Measurements from ENCODE around the gene CLIP2. TPM values are rescaled to one million over a fixed set of nuclear protein-coding genes. Genes with fewer than 3 reads are reported as not detected.

The CLIP2 gene
- polyA plus RNA-seq, 1 donor from 2014 or later = 25.7 TPM

- Histone ChIP-seq H3K4me2 (ENCODE audit: low read length) (no peak overlapping the region), H3K36me3 (ENCODE audit: insufficient read depth, low read length) (no peaks in the 10 kb centered on the region), H3K9me2 (ENCODE audit: insufficient read depth, low read length) (no peaks in the 10 kb centered on the region), H3K9ac (ENCODE audit: low read length) (no peak overlapping the region), H2AFZ (ENCODE audit: low read depth, low read length) (no peak overlapping the region), H3K27ac (ENCODE audit: low read length) (no peak overlapping the region), H4K20me1 (ENCODE audit: insufficient read depth) (peaks cover 26% of the 10 kb centered on the region), H3F3A (ENCODE audit: insufficient read depth, low read length, poor library complexity, severe bottlenecking) (no peaks in the 10 kb centered on the region), H3K79me2 (replicated peaks; ENCODE audit: insufficient read depth, low read length) (peaks cover 81% of the 10 kb centered on the region), H3K27me3 (ENCODE audit: insufficient read depth, low read depth, low read length) (no peaks in the 10 kb centered on the region), H3K4me3 (ENCODE audit: low read length) (no peak overlapping the region), H3K9me3 (ENCODE audit: low read length) (no peaks in the 10 kb centered on the region)
- TF ChIP-seq SMC3 (conservative IDR thresholded peaks at IDR 0.05; ENCODE audit: poor library complexity) (no peak), RAD21 (conservative IDR thresholded peaks at IDR 0.05) (no peak), TAF1 (IDR thresholded peaks at IDR 0.05; ENCODE audit: low read depth) (no peak), POLR2AphosphoS5 (IDR thresholded peaks at IDR 0.05) (no peak)
Measured at GRCh38 chr7:74294191-74294998, 5.2 kb downstream of the CLIP2 start.

GRCh38 chr7:74297516-74298233 lies 8.5 kb downstream of the CLIP2 start:
- peaks cover 59% of the 10 kb centered on the region for H3K79me2 ChIP-seq (replicated peaks; ENCODE audit: insufficient read depth, low read length)
- no peak overlapping the region for H3K27ac ChIP-seq (ENCODE audit: low read length)

GRCh38 chr7:74299401-74299800 lies 10.2 kb downstream of the CLIP2 start:
- no peak overlapping the region for H3K4me3 ChIP-seq (ENCODE audit: low read length)
- H3K27me3 ChIP-seq (ENCODE audit: insufficient read depth, low read depth, low read length) = no peaks in the 10 kb centered on the region
- no peaks in the 10 kb centered on the region for H3K9me3 ChIP-seq (ENCODE audit: low read length)
- no peaks in the 10 kb centered on the region for H3K36me3 ChIP-seq (ENCODE audit: insufficient read depth, low read length)
- H3K27ac ChIP-seq (ENCODE audit: low read length) = no peak overlapping the region
- H3K9me2 ChIP-seq (ENCODE audit: insufficient read depth, low read length) = no peaks in the 10 kb centered on the region
- H3K4me2 ChIP-seq (ENCODE audit: low read length) = no peak overlapping the region
- TF ChIP-seq EP300 (conservative IDR thresholded peaks at IDR 0.05; ENCODE audit: poor library complexity, severe bottlenecking) (no peak), RAD21 (conservative IDR thresholded peaks at IDR 0.05) (no peak), POLR2AphosphoS5 (IDR thresholded peaks at IDR 0.05) (no peak), SMC3 (conservative IDR thresholded peaks at IDR 0.05; ENCODE audit: poor library complexity) (no peak), MXI1 (conservative IDR thresholded peaks at IDR 0.05; ENCODE audit: poor library complexity, severe bottlenecking) (no peak)
- TF ChIP-seq, protein P1, sequence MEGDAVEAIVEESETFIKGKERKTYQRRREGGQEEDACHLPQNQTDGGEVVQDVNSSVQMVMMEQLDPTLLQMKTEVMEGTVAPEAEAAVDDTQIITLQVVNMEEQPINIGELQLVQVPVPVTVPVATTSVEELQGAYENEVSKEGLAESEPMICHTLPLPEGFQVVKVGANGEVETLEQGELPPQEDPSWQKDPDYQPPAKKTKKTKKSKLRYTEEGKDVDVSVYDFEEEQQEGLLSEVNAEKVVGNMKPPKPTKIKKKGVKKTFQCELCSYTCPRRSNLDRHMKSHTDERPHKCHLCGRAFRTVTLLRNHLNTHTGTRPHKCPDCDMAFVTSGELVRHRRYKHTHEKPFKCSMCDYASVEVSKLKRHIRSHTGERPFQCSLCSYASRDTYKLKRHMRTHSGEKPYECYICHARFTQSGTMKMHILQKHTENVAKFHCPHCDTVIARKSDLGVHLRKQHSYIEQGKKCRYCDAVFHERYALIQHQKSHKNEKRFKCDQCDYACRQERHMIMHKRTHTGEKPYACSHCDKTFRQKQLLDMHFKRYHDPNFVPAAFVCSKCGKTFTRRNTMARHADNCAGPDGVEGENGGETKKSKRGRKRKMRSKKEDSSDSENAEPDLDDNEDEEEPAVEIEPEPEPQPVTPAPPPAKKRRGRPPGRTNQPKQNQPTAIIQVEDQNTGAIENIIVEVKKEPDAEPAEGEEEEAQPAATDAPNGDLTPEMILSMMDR (IDR thresholded peaks at IDR 0.05; ENCODE audit: poor library complexity, severe bottlenecking) = no peak
- H4K20me1 ChIP-seq (ENCODE audit: insufficient read depth) = peaks cover under 1% of the 10 kb centered on the region
- H3F3A ChIP-seq (ENCODE audit: insufficient read depth, low read length, poor library complexity, severe bottlenecking) = no peaks in the 10 kb centered on the region
- peaks cover 52% of the 10 kb centered on the region for H3K79me2 ChIP-seq (replicated peaks; ENCODE audit: insufficient read depth, low read length)
- no peak overlapping the region for H2AFZ ChIP-seq (ENCODE audit: low read depth, low read length)
- no peak overlapping the region for H3K9ac ChIP-seq (ENCODE audit: low read length)

More at GRCh38 chr7:74297516-74298233, 8.5 kb downstream of the CLIP2 start:
- Histone ChIP-seq H3K4me2 (ENCODE audit: low read length) (no peak overlapping the region), H4K20me1 (ENCODE audit: insufficient read depth) (peaks cover 13% of the 10 kb centered on the region), H3K4me3 (ENCODE audit: low read length) (no peak overlapping the region), H3K9me3 (ENCODE audit: low read length) (no peaks in the 10 kb centered on the region), H3K27me3 (ENCODE audit: insufficient read depth, low read depth, low read length) (no peaks in the 10 kb centered on the region), H2AFZ (ENCODE audit: low read depth, low read length) (no peak overlapping the region), H3K9me2 (ENCODE audit: insufficient read depth, low read length) (no peaks in the 10 kb centered on the region), H3K9ac (ENCODE audit: low read length) (no peak overlapping the region), H3K36me3 (ENCODE audit: insufficient read depth, low read length) (no peaks in the 10 kb centered on the region), H3F3A (ENCODE audit: insufficient read depth, low read length, poor library complexity, severe bottlenecking) (no peaks in the 10 kb centered on the region)
- no peak for TF ChIP-seq POLR2AphosphoS5 (IDR thresholded peaks at IDR 0.05)
- TF ChIP-seq SMC3 (conservative IDR thresholded peaks at IDR 0.05; ENCODE audit: poor library complexity) = no peak
- no peak for TF ChIP-seq TAF1 (IDR thresholded peaks at IDR 0.05; ENCODE audit: low read depth)

Measured in neural cell (in vitro differentiated cells).